ENCODE measurements around the gene PLXNA2. TPM values are rescaled to one million over a fixed set of nuclear protein-coding genes. Genes with fewer than 3 reads are reported as not detected.

Gene PLXNA2
- total RNA-seq, 1 experiment from 2014 or later = 8.7 TPM

- Histone ChIP-seq H3K36me3 (no peaks in the 10 kb centered on the region), H3K9me3 (replicated peaks) (no peaks in the 10 kb centered on the region), H3K27ac (no peak overlapping the region), H3K27me3 (replicated peaks) (peaks cover 5% of the 10 kb centered on the region; the same call in 1 of the 2 replicates), H3K4me3 (no peak overlapping the region), H3K4me1 (replicated peaks) (no peaks in the 10 kb centered on the region)
- no peak for DNase-seq (ENCODE audit: low read depth in 1 of 2, low spot score in 2 of 2)
These were observed 28.5 kb upstream of the PLXNA2 start for GRCh38 chr1:208272713-208273112.

- Histone ChIP-seq H3K36me3 (no peaks in the 10 kb centered on the region), H3K4me3 (no peak overlapping the region), H3K27me3 (replicated peaks) (peaks cover 5% of the 10 kb centered on the region; the same call in 1 of the 2 replicates), H3K27ac (no peak overlapping the region), H3K4me1 (replicated peaks) (no peaks in the 10 kb centered on the region), H3K9me3 (replicated peaks) (no peaks in the 10 kb centered on the region)
- no peak for DNase-seq (ENCODE audit: low read depth in 1 of 2, low spot score in 2 of 2)
These were observed 28.1 kb upstream of the PLXNA2 start for GRCh38 chr1:208272311-208272710.

GRCh38 chr1:208271236-208271635, 27.1 kb upstream of the PLXNA2 start:
- peaks cover 5% of the 10 kb centered on the region; the same call in 1 of the 2 replicates for H3K27me3 ChIP-seq (replicated peaks)

GRCh38 chr1:208270651-208271141, 26.5 kb upstream of the PLXNA2 start:
- Histone ChIP-seq H3K9me3 (replicated peaks) (no peaks in the 10 kb centered on the region), H3K36me3 (no peaks in the 10 kb centered on the region), H3K27ac (no peak overlapping the region), H3K27me3 (replicated peaks) (peaks cover 5% of the 10 kb centered on the region; the same call in 1 of the 2 replicates), H3K4me3 (no peak overlapping the region), H3K4me1 (replicated peaks) (no peaks in the 10 kb centered on the region)
- DNase-seq (ENCODE audit: low read depth in 1 of 2, low spot score in 2 of 2) = no peak

More at GRCh38 chr1:208271236-208271635, 27.1 kb upstream of the PLXNA2 start:
- H3K27ac ChIP-seq = no peak overlapping the region
- DNase-seq (ENCODE audit: low read depth in 1 of 2, low spot score in 2 of 2) = no peak
- no peak overlapping the region for H3K4me3 ChIP-seq
- no peaks in the 10 kb centered on the region for H3K9me3 ChIP-seq (replicated peaks)
- H3K36me3 ChIP-seq = no peaks in the 10 kb centered on the region
- no peaks in the 10 kb centered on the region for H3K4me1 ChIP-seq (replicated peaks)

GRCh38 chr1:208269338-208269666, 25.1 kb upstream of the PLXNA2 start:
- peaks cover 5% of the 10 kb centered on the region; the same call in 1 of the 2 replicates for H3K27me3 ChIP-seq (replicated peaks)
- H3K36me3 ChIP-seq = no peaks in the 10 kb centered on the region
- no peaks in the 10 kb centered on the region for H3K4me1 ChIP-seq (replicated peaks)
- no peaks in the 10 kb centered on the region for H3K9me3 ChIP-seq (replicated peaks)
- no peak for DNase-seq (ENCODE audit: low read depth in 1 of 2, low spot score in 2 of 2)
- no peak overlapping the region for H3K4me3 ChIP-seq
- H3K27ac ChIP-seq = no peak overlapping the region

GRCh38 chr1:208268541-208269337, 24.6 kb upstream of the PLXNA2 start:
- no peak for DNase-seq (ENCODE audit: low read depth in 1 of 2, low spot score in 2 of 2)
- Histone ChIP-seq H3K9me3 (replicated peaks) (no peaks in the 10 kb centered on the region), H3K27me3 (replicated peaks) (peaks cover 5% of the 10 kb centered on the region; the same call in 1 of the 2 replicates), H3K36me3 (no peaks in the 10 kb centered on the region), H3K27ac (no peak overlapping the region), H3K4me1 (replicated peaks) (no peaks in the 10 kb centered on the region), H3K4me3 (no peak overlapping the region)

- DNase-seq (ENCODE audit: low read depth in 1 of 2, low spot score in 2 of 2) = no peak
- Histone ChIP-seq H3K27me3 (replicated peaks) (peaks cover 5% of the 10 kb centered on the region; the same call in 1 of the 2 replicates), H3K36me3 (no peaks in the 10 kb centered on the region), H3K4me1 (replicated peaks) (no peaks in the 10 kb centered on the region), H3K9me3 (replicated peaks) (no peaks in the 10 kb centered on the region), H3K4me3 (no peak overlapping the region), H3K27ac (no peak overlapping the region)
These were observed 21.3 kb upstream of the PLXNA2 start for GRCh38 chr1:208265525-208265924.

- no peaks in the 10 kb centered on the region for H3K36me3 ChIP-seq
- H3K9me3 ChIP-seq (replicated peaks) = no peaks in the 10 kb centered on the region
- H3K4me1 ChIP-seq (replicated peaks) = no peaks in the 10 kb centered on the region
- no peak overlapping the region for H3K4me3 ChIP-seq
- no peak overlapping the region for H3K27ac ChIP-seq
- DNase-seq (ENCODE audit: low read depth in 1 of 2, low spot score in 2 of 2) = no peak
- peaks cover 1% of the 10 kb centered on the region; the same call in 1 of the 2 replicates for H3K27me3 ChIP-seq (replicated peaks)
These were observed 20.9 kb upstream of the PLXNA2 start for GRCh38 chr1:208265122-208265469.

GRCh38 chr1:208264469-208265121, 20.4 kb upstream of the PLXNA2 start:
- H3K36me3 ChIP-seq = no peaks in the 10 kb centered on the region
- DNase-seq (ENCODE audit: low read depth in 1 of 2, low spot score in 2 of 2) = no peak

GRCh38 chr1:208261874-208262273, 17.7 kb upstream of the PLXNA2 start:
- no peaks in the 10 kb centered on the region for H3K27me3 ChIP-seq (replicated peaks)
- no peak overlapping the region for H3K4me3 ChIP-seq
- H3K27ac ChIP-seq = no peak overlapping the region
- H3K4me1 ChIP-seq (replicated peaks) = peaks cover 3% of the 10 kb centered on the region
- H3K36me3 ChIP-seq = no peaks in the 10 kb centered on the region
- no peak for DNase-seq (ENCODE audit: low read depth in 1 of 2, low spot score in 2 of 2)
- no peaks in the 10 kb centered on the region for H3K9me3 ChIP-seq (replicated peaks)

More at GRCh38 chr1:208264469-208265121, 20.4 kb upstream of the PLXNA2 start:
- Histone ChIP-seq H3K4me3 (no peak overlapping the region), H3K4me1 (replicated peaks) (no peaks in the 10 kb centered on the region), H3K27ac (no peak overlapping the region), H3K27me3 (replicated peaks) (no peaks in the 10 kb centered on the region), H3K9me3 (replicated peaks) (no peaks in the 10 kb centered on the region)

GRCh38 chr1:208258277-208258676, 14.1 kb upstream of the PLXNA2 start:
- no peak overlapping the region for H3K27ac ChIP-seq
- H3K36me3 ChIP-seq = no peaks in the 10 kb centered on the region
- H3K4me3 ChIP-seq = no peak overlapping the region
- no peaks in the 10 kb centered on the region for H3K27me3 ChIP-seq (replicated peaks)
- H3K4me1 ChIP-seq (replicated peaks) = peaks cover 33% of the 10 kb centered on the region
- no peak for DNase-seq (ENCODE audit: low read depth in 1 of 2, low spot score in 2 of 2)
- H3K9me3 ChIP-seq (replicated peaks) = no peaks in the 10 kb centered on the region

GRCh38 chr1:208257351-208257750, 13.2 kb upstream of the PLXNA2 start:
- Histone ChIP-seq H3K27ac (no peak overlapping the region), H3K36me3 (no peaks in the 10 kb centered on the region), H3K27me3 (replicated peaks) (no peaks in the 10 kb centered on the region), H3K4me1 (replicated peaks) (peaks cover 33% of the 10 kb centered on the region), H3K9me3 (replicated peaks) (no peaks in the 10 kb centered on the region), H3K4me3 (no peak overlapping the region)
- DNase-seq (ENCODE audit: low read depth in 1 of 2, low spot score in 2 of 2) = no peak

- H3K9me3 ChIP-seq (replicated peaks) = no peaks in the 10 kb centered on the region
- no peaks in the 10 kb centered on the region for H3K27me3 ChIP-seq (replicated peaks)
- H3K4me1 ChIP-seq (replicated peaks) = peaks cover 33% of the 10 kb centered on the region
- H3K27ac ChIP-seq = peak overlapping the region; percentile 10
- H3K4me3 ChIP-seq = no peak overlapping the region
- no peaks in the 10 kb centered on the region for H3K36me3 ChIP-seq
- DNase-seq (ENCODE audit: low read depth in 1 of 2, low spot score in 2 of 2) = peak in 1 of 2 experiments; percentile 64
These were observed 12.4 kb upstream of the PLXNA2 start for GRCh38 chr1:208256556-208256955.

GRCh38 chr1:208256091-208256490, 11.9 kb upstream of the PLXNA2 start:
- H3K36me3 ChIP-seq = no peaks in the 10 kb centered on the region
- H3K4me3 ChIP-seq = no peak overlapping the region
- H3K4me1 ChIP-seq (replicated peaks) = peaks cover 33% of the 10 kb centered on the region
- peak overlapping the region; percentile 10 for H3K27ac ChIP-seq
- no peaks in the 10 kb centered on the region for H3K27me3 ChIP-seq (replicated peaks)
- H3K9me3 ChIP-seq (replicated peaks) = no peaks in the 10 kb centered on the region
- DNase-seq (ENCODE audit: low read depth in 1 of 2, low spot score in 2 of 2) = no peak

All from SJSA1 (cell line).